Epithelial cell of proximal tubule (primary cell): ENCODE measurements around the gene CACNA2D2. TPM values are rescaled to one million over a fixed set of nuclear protein-coding genes. Genes with fewer than 3 reads are reported as not detected.

Source experiments
- DNase-seq: peaks from one replicate; pipeline ENCODE4 v3.0.0-alpha.2; 2011; ENCODE audit warnings: low read depth
- H3K4me3 ChIP-seq: 2 replicates; pipeline ENCODE4 v1.5.1; 2011; ENCODE audit warnings: low read depth, mild to moderate bottlenecking, low read length
- total RNA-seq: library from RNA; depleted of rRNA; stranded (reverse); fragments of >200 nt; gene quantifications from 2 replicates; pipeline ENCODE4 v1.2.3, GENCODE V29; 2015
- TF ChIP-seq, protein P1 (sequence below): conservative IDR thresholded peaks from 2 replicates; pipeline ENCODE4 v1.5.1; 2012; ENCODE audit warnings: low read depth, mild to moderate bottlenecking, low read length

Gene CACNA2D2
- total RNA-seq, 1 donor from 2014 or later, result not detected

DNA sequence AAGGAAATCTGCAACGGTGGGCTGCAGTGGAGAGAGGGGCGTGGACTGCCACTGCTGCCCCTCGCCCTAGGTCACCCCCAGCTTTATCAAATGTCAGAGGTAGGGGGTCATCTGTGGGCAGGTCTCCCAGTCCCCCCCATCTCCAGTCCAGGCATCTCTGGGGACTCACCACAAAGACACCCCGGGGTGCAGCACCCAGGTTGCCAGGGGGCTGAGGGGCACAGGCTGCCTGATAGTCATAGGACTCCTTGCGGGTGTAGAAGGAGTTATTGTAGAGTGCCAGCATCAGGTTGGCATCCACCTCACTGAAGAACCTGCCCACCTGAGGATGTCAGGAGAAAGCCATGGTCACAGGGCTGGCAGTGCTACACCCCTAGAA is 137.6 kb downstream of the CACNA2D2 start:
- peak overlapping the region; percentile 58 for H3K4me3 ChIP-seq
- no peak for DNase-seq

DNA sequence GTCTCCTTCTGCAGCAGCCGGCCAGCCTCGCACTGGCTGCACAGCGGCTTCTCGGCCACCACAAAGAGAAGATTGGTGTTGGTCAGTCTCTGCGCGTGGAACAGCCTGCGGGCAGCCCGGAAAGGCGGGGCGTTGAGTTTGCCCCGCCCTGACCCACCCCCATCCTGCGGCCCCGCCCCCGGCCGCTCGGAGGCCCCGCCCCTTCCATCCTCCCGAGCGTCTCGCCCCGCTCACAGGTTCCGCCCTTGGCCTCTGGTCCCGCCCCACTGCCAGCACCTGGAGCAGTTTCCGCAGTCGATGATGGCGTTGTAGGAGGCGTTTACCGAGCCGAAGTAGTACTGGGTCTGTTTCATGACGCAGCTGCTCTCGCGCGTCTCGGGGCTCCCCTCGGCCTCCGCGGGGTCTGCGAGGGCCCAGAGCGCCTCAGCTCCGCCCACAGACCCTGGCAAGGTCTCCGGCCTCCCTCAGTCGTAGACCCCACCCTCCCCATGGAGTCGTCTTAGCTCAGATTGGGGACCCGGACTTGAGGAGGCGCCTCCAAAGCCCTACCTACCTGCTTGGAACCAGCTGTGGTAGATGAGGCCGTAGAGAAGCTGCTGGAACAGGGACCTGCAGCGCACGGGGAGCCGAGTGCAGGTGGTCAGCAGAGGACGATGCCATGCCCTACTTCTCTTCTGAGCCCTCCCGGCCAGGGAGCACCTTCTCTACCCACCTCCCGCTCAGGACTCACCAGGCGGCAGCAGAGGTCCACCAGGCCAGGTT is 138.2 kb downstream of the CACNA2D2 start:
- no peak for DNase-seq
- H3K4me3 ChIP-seq, result peak overlapping the region; percentile 58
- TF ChIP-seq, protein P1, sequence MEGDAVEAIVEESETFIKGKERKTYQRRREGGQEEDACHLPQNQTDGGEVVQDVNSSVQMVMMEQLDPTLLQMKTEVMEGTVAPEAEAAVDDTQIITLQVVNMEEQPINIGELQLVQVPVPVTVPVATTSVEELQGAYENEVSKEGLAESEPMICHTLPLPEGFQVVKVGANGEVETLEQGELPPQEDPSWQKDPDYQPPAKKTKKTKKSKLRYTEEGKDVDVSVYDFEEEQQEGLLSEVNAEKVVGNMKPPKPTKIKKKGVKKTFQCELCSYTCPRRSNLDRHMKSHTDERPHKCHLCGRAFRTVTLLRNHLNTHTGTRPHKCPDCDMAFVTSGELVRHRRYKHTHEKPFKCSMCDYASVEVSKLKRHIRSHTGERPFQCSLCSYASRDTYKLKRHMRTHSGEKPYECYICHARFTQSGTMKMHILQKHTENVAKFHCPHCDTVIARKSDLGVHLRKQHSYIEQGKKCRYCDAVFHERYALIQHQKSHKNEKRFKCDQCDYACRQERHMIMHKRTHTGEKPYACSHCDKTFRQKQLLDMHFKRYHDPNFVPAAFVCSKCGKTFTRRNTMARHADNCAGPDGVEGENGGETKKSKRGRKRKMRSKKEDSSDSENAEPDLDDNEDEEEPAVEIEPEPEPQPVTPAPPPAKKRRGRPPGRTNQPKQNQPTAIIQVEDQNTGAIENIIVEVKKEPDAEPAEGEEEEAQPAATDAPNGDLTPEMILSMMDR, result no peak

More for the DNA sequence above, 137.6 kb downstream of the CACNA2D2 start:
- TF ChIP-seq, protein P1, result no peak

DNA sequence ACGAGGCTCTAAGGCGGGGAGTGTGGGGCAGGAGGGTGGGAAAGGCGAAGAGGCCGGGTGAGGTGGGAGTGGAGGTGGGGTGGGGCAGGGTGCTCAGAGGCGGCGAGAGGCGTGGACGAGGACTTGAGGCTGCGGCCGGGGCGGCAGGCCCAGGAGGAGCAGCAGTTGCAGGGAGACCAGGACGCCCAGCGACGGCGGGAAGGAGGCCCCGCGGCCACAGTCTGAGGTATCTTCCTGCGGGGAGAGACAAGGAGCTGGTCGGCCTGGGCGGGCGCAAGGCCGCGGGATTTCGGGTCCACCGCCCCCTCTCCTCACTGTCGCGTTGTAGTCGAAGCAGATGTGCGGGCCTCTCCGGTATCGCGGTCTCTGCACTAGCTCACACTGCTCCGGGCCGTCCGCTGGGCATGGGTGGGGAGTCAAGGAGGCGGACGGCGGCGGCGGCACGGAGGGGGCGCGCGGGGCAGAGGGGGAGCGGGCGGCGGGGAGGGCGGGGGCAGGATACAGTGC is 138.8 kb downstream of the CACNA2D2 start:
- H3K4me3 ChIP-seq, result peak overlapping the region; percentile 58
- TF ChIP-seq, protein P1, result no peak
- no peak for DNase-seq

DNA sequence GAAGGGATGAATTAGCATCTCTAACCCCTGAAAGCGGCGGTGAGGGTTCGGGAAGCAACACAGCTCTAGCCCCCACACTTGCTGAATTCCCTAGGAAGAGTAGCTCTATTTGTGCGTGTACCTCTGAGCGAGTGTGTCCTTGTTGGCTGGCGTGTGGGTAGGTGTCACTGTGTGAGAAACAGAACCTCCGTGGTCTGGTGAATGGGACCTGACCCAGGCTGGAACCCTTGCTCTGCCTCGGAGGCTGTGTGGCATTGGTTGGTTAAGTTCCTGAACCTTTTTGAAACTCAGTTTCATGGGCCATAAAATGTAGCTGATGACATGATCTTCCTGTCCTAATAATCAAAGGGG is 143.7 kb downstream of the CACNA2D2 start:
- TF ChIP-seq, protein P1, result no peak
- no peak for DNase-seq
- peak overlapping the region; percentile 94 for H3K4me3 ChIP-seq

DNA sequence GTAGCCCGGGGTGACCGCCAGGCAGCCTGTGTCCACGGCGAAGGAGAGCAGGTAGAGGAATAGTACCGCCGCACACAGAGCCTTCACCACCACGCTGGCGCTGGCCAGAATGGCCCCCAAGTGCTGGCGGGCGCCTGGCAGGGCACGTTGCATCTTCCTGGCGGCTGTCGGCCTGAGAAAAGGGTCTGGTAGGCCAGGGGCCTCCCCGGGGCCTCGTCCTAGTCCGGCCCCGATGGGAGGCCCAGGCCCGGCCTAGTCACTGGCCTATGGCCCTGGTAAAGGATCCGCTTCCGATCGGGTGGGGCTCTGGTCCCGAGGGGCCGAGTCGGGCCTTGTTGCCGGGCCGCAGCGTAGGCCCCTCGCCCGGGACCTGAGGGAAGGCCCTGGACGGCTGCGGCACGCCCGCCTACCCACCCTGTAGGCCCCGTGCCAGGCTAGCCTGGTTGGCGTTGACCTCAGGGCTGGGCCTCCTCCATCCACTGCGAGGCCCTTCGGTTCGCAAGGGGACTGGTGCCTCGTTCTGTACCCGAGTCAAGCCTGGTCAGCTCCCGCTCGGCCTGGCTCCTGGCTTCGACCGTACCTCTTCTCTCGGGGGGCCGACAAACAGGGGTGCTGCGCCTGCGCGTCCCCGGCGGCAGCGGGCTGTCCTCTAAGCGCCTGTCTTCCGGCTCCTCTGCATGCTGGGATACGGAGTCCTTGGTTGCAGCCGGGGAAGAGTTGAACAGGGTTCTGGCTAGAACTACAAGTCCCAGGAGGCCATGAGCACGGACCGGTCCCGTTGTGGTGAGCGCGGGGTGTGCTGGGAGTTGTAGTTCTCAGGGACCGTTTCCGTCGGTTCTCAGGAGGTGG is 144.3 kb downstream of the CACNA2D2 start, which contains the start of gene TMEM115:
TSS of gene TMEM115 (minus strand) at position 611 of the 849 bp plus-strand sequence. CDS start at position 153, 458 bp downstream.
- peak within 1 kb of the TSS; percentile 94 for H3K4me3 ChIP-seq
- DNase-seq, result peak; percentile 85
- TF ChIP-seq, protein P1, result no peak

DNA sequence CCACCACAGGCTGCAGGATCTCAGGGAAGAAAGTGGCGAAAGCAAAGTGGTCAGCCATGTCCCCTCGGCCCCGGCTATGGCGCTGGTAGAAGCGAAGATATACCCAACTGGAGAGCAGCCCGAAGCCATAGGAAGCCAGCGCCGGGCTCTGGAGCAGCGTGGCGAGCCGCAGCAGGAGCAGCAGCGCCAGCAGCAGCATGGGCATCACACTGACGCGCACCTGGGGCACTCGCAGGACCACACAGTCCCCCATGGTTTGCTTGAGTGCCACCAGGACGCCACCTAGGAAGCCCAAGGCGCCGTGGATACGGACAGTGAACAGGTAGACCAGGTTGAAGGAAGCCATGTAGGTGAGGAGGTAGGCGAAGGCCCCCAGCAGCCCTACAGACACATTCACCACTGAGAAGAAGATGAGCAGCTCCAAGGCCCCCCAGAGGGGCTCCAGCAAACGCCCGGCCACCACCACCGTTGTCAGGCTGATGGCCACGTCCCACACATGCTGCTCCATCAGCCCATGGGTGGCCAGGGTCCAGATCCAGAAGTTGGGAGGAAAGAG is 145.0 kb downstream of the CACNA2D2 start:
- H3K4me3 ChIP-seq, result peak overlapping the region; percentile 94
- no peak for DNase-seq
- TF ChIP-seq, protein P1, result no peak
